HCT116 (cell line): Measurements from ENCODE around the gene ZNF784. TPM values are rescaled to one million over a fixed set of nuclear protein-coding genes. Genes with fewer than 3 reads are reported as not detected.

ENCODE experiments used
- ATAC-seq: fragments of 200-7000 bp; cut with Tn5 transposase; 2 replicates; pipeline ENCODE4 v1.9.1; 2020; ENCODE audit warnings: mild to moderate bottlenecking, moderate library complexity
- BruUV-seq: library from RNA; stranded (reverse); fragments of 400-500 nt; replicated peaks from 2 replicates; lab custom pipeline; 2021; lab: Mats Ljungman, UMichigan
- CTCF ChIA-PET: fragments of 300-600 bp; sonication (Branson Sonifier 250); formaldehyde crosslinking; loops from one replicate; lab custom pipeline; 2021; ENCODE audit warnings: antibody characterized with exemption; lab: Charles Lee
- POLR2A ChIA-PET: fragments of 300-600, 350-600 bp; sonication (Branson Sonifier 250); formaldehyde crosslinking; loops from one replicate; lab custom pipeline; 2021; ENCODE audit warnings: antibody characterized with exemption; lab: Charles Lee
- RAD21 ChIA-PET, 2 experiments: fragments of 300-600 bp; sonication (Branson Sonifier 250); formaldehyde crosslinking; loops; one replicate each; lab custom pipeline; 2023; ENCODE audit warnings: low total read pairs in 2 of 2; ENCODE audit not compliant: uncharacterized antibody in 2 of 2, unreplicated experiment in 2 of 2, low non-redundant PET in 1 of 2; lab: Charles Lee
- DNase-seq: peaks from one replicate; pipeline ENCODE4 v3.0.0-alpha.2; 2010; ENCODE audit warnings: low read depth, low spot score
- H2AFZ ChIP-seq: fragments of 200-600 bp; shearing (Covaris generic), sonication (generic); 2 replicates; pipeline ENCODE4 v1.6.1; 2017; ENCODE audit warnings: low read depth, mixed run types, mixed read lengths, antibody characterized with exemption, low read length; ENCODE audit not compliant: poor library complexity, severe bottlenecking
- H3K27ac ChIP-seq: 2 replicates; pipeline ENCODE4 v1.5.1; 2012; ENCODE audit warnings: low read depth, low read length
- H3K27me3 ChIP-seq: fragments of 200-600 bp; sonication (generic); 2 replicates; pipeline ENCODE4 v1.6.1; 2016; ENCODE audit warnings: mixed run types, low read length, mixed read lengths; ENCODE audit not compliant: insufficient read depth
- H3K36me3 ChIP-seq, 2 experiments: fragments of 200-500 bp in 1 of 2; fragments of 200-600 bp in 1 of 2; sonication (Bioruptor generic) in 1 of 2; sonication (generic) in 1 of 2; 2 replicates each; pipeline versions ENCODE4 v1.5.1 to v1.6.1; 2014 to 2016; ENCODE audit warnings: low read length in 2 of 2, inconsistent platforms in 1 of 2, mixed read lengths in 1 of 2, mixed run types in 1 of 2; ENCODE audit not compliant: insufficient read depth in 2 of 2, control insufficient read depth in 1 of 2
- H3K4me1 ChIP-seq, 2 experiments: fragments of 200-600 bp in 1 of 2; sonication (generic) in 1 of 2; 2 replicates each; pipeline versions ENCODE4 v1.5.1 to v1.6.1; 2012 to 2017; ENCODE audit warnings: low read length in 2 of 2, inconsistent platforms in 1 of 2, mild to moderate bottlenecking in 1 of 2, mixed read lengths in 1 of 2, mixed run types in 1 of 2, moderate library complexity in 1 of 2; ENCODE audit not compliant: insufficient read depth in 2 of 2, control insufficient read depth in 1 of 2
- H3K4me2 ChIP-seq: fragments of 200-600 bp; sonication (generic); 2 replicates; pipeline ENCODE4 v1.6.1; 2017; ENCODE audit warnings: mixed run types, low read length, mixed read lengths
- H3K4me3 ChIP-seq, 2 experiments: fragments of 200-600 bp in 1 of 2; sonication (generic) in 1 of 2; replicated peaks in 1 of 2; 2 replicates each; pipeline ENCODE4 v1.5.1; 2011 to 2016; ENCODE audit warnings: low read length in 2 of 2, control low read depth in 1 of 2, low read depth in 1 of 2, mild to moderate bottlenecking in 1 of 2, mixed read lengths in 1 of 2, mixed run types in 1 of 2
- H3K79me2 ChIP-seq: fragments of 200-600 bp; sonication (generic); 2 replicates; pipeline ENCODE4 v1.6.1; 2017; ENCODE audit warnings: mild to moderate bottlenecking, mixed run types, low read length, moderate library complexity, mixed read lengths; ENCODE audit not compliant: insufficient read depth
- H3K9ac ChIP-seq: fragments of 200-600 bp; sonication (generic); 2 replicates; pipeline ENCODE4 v1.6.1; 2016; ENCODE audit warnings: low read length, mixed read lengths
- H3K9me2 ChIP-seq: fragments of 200-600 bp; sonication (generic), shearing (Covaris generic); 2 replicates; pipeline ENCODE4 v1.6.1; 2017; ENCODE audit warnings: mixed run types, mild to moderate bottlenecking, moderate library complexity; ENCODE audit not compliant: insufficient read depth
- H3K9me3 ChIP-seq, 2 experiments: fragments of 200-500 bp in 1 of 2; fragments of 200-600 bp in 1 of 2; sonication (Bioruptor generic) in 1 of 2; sonication (generic) in 1 of 2; 2 replicates each; pipeline ENCODE4 v1.6.1; 2014 to 2017; ENCODE audit warnings: low read length in 2 of 2, mixed read lengths in 2 of 2, inconsistent platforms in 1 of 2, low read depth in 1 of 2, mild to moderate bottlenecking in 1 of 2, mixed run types in 1 of 2, moderate library complexity in 1 of 2; ENCODE audit not compliant: control insufficient read depth in 1 of 2, insufficient read depth in 1 of 2
- H4K20me1 ChIP-seq: fragments of 200-600 bp; sonication (generic), shearing (Covaris generic); 2 replicates; pipeline ENCODE4 v1.6.1; 2017; ENCODE audit warnings: mixed run types, mild to moderate bottlenecking, moderate library complexity; ENCODE audit not compliant: insufficient read depth
- CEBPB ChIP-seq: IDR thresholded peaks from 2 replicates; pipeline ENCODE4 v1.6.1; 2012; ENCODE audit warnings: low read depth
- POLR2A ChIP-seq: IDR thresholded peaks from 2 replicates; pipeline ENCODE4 v1.7.0; 2011; ENCODE audit warnings: borderline replicate concordance; ENCODE audit not compliant: insufficient read depth, insufficient read length; ENCODE audit errors: extremely low read depth
- POLR2AphosphoS5 ChIP-seq: IDR thresholded peaks from 2 replicates; pipeline ENCODE4 v1.6.1; 2011; ENCODE audit warnings: mild to moderate bottlenecking, low read depth, low read length, moderate library complexity
- RAD21 ChIP-seq: IDR thresholded peaks from 2 replicates; pipeline ENCODE4 v1.6.1; 2012; ENCODE audit warnings: low read depth, mild to moderate bottlenecking
- SIN3A ChIP-seq: IDR thresholded peaks from 2 replicates; pipeline ENCODE4 v1.6.1; 2012; ENCODE audit warnings: low read depth
- SP1 ChIP-seq: IDR thresholded peaks from 2 replicates; pipeline ENCODE4 v1.6.1; 2012; ENCODE audit warnings: low read depth
- SRF ChIP-seq: IDR thresholded peaks from 2 replicates; pipeline ENCODE4 v1.6.1; 2012; ENCODE audit warnings: low read depth
- TCF7L2 ChIP-seq: IDR thresholded peaks from 2 replicates; pipeline ENCODE4 v1.7.0; 2011; ENCODE audit warnings: borderline replicate concordance, inconsistent platforms; ENCODE audit not compliant: insufficient read depth, insufficient read length; ENCODE audit errors: extremely low read depth
- YY1 ChIP-seq: IDR thresholded peaks from 2 replicates; pipeline ENCODE4 v1.6.1; 2011; ENCODE audit warnings: low read length, low read depth, moderate library complexity, mild to moderate bottlenecking; ENCODE audit not compliant: insufficient replicate concordance; ENCODE audit errors: extremely low read depth
- ZFX ChIP-seq: fragments of 450-650 bp; IDR thresholded peaks from 2 replicates; pipeline ENCODE4 v1.6.1; 2017
- ZNF274 ChIP-seq: fragments of 200-500 bp; sonication (Bioruptor generic); IDR thresholded peaks from 2 replicates; pipeline ENCODE4 v1.6.1; 2014; ENCODE audit warnings: mild to moderate bottlenecking, low read depth, low read length, inconsistent platforms
- intact Hi-C: fragments of 100-400 bp; cut with micrococcal nuclease; formaldehyde crosslinking; loops from 2 replicates; pipeline ENCODE4 v1.10.0; 2022
- total RNA-seq: library from RNA; stranded (reverse); gene quantifications from one replicate; pipeline ENCODE4 v1.2.1, GENCODE V29; 2021; ENCODE audit not compliant: unreplicated experiment
- TF ChIP-seq, protein P1 (sequence below), 3 experiments: fragments of 200-600 bp in 1 of 3; sonication (generic) in 1 of 3; IDR thresholded peaks in 2 of 3; conservative IDR thresholded peaks in 1 of 3; 2 replicates each; pipeline ENCODE4 v1.5.1; 2012 to 2017; ENCODE audit warnings: low read depth in 2 of 3, low read length in 2 of 3, antibody characterized with exemption in 1 of 3, borderline replicate concordance in 1 of 3, control low read depth in 1 of 3, mild to moderate bottlenecking in 1 of 3, mixed read lengths in 1 of 3, mixed run types in 1 of 3, moderate library complexity in 1 of 3; ENCODE audit not compliant: insufficient read depth in 1 of 3
- TF ChIP-seq, protein P2 (sequence below): IDR thresholded peaks from 2 replicates; pipeline ENCODE4 v1.6.1; 2012

The ZNF784 gene
- total RNA-seq, 1 experiment from 2014 or later, result 5.3 TPM

DNA sequence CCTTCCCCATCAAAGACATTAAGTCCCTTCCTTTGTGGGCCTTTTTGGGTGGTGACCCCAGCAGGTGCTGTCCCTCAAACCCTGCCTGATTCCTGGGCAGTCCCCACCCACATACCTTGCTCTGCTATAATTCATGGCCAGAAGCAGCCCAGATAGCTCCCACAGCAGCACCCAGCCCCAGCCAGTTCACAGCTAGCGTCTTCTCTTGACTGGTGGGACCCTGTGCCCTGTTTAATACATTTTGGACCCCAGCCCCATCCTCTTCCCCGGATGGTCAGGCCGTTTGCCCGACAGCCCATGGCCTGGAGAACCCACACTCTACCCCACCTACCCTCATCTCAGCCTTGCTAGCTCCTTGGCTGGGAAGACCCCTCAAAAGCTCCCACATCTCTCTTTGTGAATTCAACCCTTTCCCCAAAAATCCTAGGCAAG, 25.8 kb upstream of the ZNF784 start (continued):
- TF ChIP-seq POLR2A (no peak), ZFX (no peak), SIN3A (no peak), POLR2AphosphoS5 (no peak), SRF (no peak)

DNA sequence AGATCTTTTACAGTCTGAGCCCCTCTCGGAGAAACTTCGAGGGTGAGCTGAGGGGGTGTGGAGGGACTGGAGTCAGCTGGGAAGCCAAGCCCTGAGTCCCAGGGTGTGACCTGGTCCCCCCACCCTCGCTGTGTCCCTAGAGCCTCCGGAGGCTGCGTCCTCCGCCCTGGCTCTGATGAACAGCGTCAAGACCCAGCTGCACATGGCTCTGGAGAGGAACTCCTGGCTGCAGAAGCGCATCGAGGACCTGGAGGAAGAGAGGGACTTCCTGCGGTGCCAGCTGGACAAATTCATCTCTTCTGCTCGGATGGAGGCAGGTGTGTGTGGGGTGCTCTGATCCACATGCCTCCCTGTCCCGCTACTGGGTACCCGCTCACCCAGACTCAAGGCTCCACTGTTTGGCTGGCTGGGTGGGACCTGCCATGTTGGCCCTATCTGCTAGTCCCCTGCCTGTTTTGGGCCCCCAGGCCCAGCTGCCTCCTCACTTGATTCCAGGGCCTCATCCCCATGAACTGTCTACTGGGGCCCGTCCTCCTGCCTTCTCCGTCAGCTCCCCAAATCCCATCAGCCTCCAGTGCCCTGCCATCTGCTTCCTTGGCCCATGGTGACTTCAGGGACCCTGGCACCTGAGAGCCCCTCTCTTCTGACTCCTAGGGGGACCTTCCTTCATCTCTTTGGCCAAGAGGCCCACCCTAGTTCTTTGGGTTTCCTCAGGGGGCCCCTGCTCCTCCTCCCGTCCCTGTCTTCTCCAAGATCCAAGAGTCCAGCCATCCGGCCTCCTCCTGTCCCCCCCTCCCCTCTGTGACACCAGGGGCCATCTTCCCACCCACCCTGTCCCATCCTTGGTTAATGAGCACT, 25.1 kb upstream of the ZNF784 start:
- intact Hi-C loops, result no loop called here
- no peak for ATAC-seq
- H2AFZ ChIP-seq, result no peak overlapping the region
- H3K9me2 ChIP-seq, result no peaks in the 10 kb centered on the region
- no peaks in the 10 kb centered on the region for H3K9me3 ChIP-seq
- no peak for DNase-seq
- no peak overlapping the region for H3K27ac ChIP-seq
- H4K20me1 ChIP-seq, result no peaks in the 10 kb centered on the region
- H3K79me2 ChIP-seq, result peaks cover 13% of the 10 kb centered on the region
- H3K36me3 ChIP-seq, result peaks cover 10 to 11% of the 10 kb centered on the region in 2 experiments; a peak in 3 of 4 replicates
- ChIA-PET POLR2A (no interaction called here), CTCF (no interaction called here), RAD21 (no interaction called here)
- no peak overlapping the region for H3K4me3 ChIP-seq
- H3K27me3 ChIP-seq, result no peaks in the 10 kb centered on the region
- BruUV-seq, result no TSS peak
- no peak overlapping the region for H3K4me2 ChIP-seq
- H3K9ac ChIP-seq, result no peak overlapping the region
- TF ChIP-seq YY1 (no peak), SP1 (no peak), RAD21 (no peak), TCF7L2 (no peak), SIN3A (no peak), ZNF274 (no peak), CEBPB (no peak), POLR2A (no peak)
- TF ChIP-seq, protein P1, sequence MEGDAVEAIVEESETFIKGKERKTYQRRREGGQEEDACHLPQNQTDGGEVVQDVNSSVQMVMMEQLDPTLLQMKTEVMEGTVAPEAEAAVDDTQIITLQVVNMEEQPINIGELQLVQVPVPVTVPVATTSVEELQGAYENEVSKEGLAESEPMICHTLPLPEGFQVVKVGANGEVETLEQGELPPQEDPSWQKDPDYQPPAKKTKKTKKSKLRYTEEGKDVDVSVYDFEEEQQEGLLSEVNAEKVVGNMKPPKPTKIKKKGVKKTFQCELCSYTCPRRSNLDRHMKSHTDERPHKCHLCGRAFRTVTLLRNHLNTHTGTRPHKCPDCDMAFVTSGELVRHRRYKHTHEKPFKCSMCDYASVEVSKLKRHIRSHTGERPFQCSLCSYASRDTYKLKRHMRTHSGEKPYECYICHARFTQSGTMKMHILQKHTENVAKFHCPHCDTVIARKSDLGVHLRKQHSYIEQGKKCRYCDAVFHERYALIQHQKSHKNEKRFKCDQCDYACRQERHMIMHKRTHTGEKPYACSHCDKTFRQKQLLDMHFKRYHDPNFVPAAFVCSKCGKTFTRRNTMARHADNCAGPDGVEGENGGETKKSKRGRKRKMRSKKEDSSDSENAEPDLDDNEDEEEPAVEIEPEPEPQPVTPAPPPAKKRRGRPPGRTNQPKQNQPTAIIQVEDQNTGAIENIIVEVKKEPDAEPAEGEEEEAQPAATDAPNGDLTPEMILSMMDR (IDR thresholded peaks at IDR 0.05 in 2 of 3, conservative IDR thresholded peaks at IDR 0.05 in 1 of 3; ENCODE audit: borderline replicate concordance in 1 of 3, insufficient read depth in 1 of 3, low read depth in 2 of 3, low read length in 2 of 3), result no peak
- TF ChIP-seq, protein P2, sequence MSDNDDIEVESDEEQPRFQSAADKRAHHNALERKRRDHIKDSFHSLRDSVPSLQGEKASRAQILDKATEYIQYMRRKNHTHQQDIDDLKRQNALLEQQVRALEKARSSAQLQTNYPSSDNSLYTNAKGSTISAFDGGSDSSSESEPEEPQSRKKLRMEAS, result no peak
- peaks cover 9 to 19% of the 10 kb centered on the region in 2 experiments; a peak in 3 of 4 replicates for H3K4me1 ChIP-seq
